B cell (primary cell): ENCODE measurements around the gene IRS1. TPM values are rescaled to one million over a fixed set of nuclear protein-coding genes. Genes with fewer than 3 reads are reported as not detected.

Experiments
- ATAC-seq: fragments of 200-7000 bp; cut with Tn5 transposase; one replicate; pipeline ENCODE4 v1.10.0; 2021; ENCODE audit warnings: low read depth, mild to moderate bottlenecking, moderate number of reproducible peaks, moderate library complexity
- CTCF ChIA-PET: fragments of 350-600 bp; sonication (Branson Sonifier 250); formaldehyde crosslinking; loops from one replicate; lab custom pipeline; 2021; ENCODE audit warnings: antibody characterized with exemption, inconsistent platforms; lab: Charles Lee
- POLR2A ChIA-PET: fragments of 350-600 bp; sonication (Branson Sonifier 250); formaldehyde crosslinking; loops from one replicate; lab custom pipeline; 2021; ENCODE audit warnings: antibody characterized with exemption; lab: Charles Lee
- DNase-seq: peaks from one replicate; pipeline ENCODE4 v3.0.0; 2013
- H2AFZ ChIP-seq: 2 replicates; pipeline ENCODE4 v1.6.1; 2012; ENCODE audit warnings: mild to moderate bottlenecking, low read depth, low read length; ENCODE audit not compliant: insufficient read depth, poor library complexity, severe bottlenecking
- H3K27ac ChIP-seq, 2 donors: 1 replicate in 1 of 2; 2 replicates in 1 of 2; pipeline ENCODE4 v1.5.1; 2012 to 2013; ENCODE audit warnings: low read length in 2 of 2, mild to moderate bottlenecking in 2 of 2, moderate library complexity in 1 of 2
- H3K27me3 ChIP-seq, 4 experiments: fragments of 200-600 bp in 1 of 4; sonication (generic) in 1 of 4; replicated peaks in 1 of 4; 1 replicate in 2 of 4; 2 replicates in 2 of 4; pipeline versions ENCODE4 v1.6.1 to v1.7.0; 2013 to 2016; ENCODE audit warnings: low read length in 3 of 4, mild to moderate bottlenecking in 2 of 4, mixed read lengths in 1 of 4, moderate library complexity in 1 of 4; ENCODE audit not compliant: insufficient read depth in 4 of 4, control insufficient read depth in 3 of 4; ENCODE audit errors: control extremely low read depth in 1 of 4
- H3K36me3 ChIP-seq, 2 experiments: replicated peaks in 1 of 2; 1 replicate in 1 of 2; 2 replicates in 1 of 2; pipeline versions ENCODE4 v1.6.1 to v1.7.1; 2013; ENCODE audit warnings: low read length in 1 of 2; ENCODE audit not compliant: insufficient read depth in 2 of 2, control insufficient read depth in 1 of 2; ENCODE audit errors: control extremely low read depth in 1 of 2, extremely low read depth in 1 of 2
- H3K4me1 ChIP-seq, 2 donors: fragments of 200-600 bp in 1 of 2; sonication (generic) in 1 of 2; 1 replicate in 1 of 2; 2 replicates in 1 of 2; pipeline versions ENCODE4 v1.5.1 to v1.6.1; 2013 to 2017; ENCODE audit warnings: low read length in 2 of 2; ENCODE audit not compliant: control insufficient read depth in 2 of 2, insufficient read depth in 2 of 2
- H3K4me2 ChIP-seq: replicated peaks from 2 replicates; pipeline ENCODE3; 2012; ENCODE audit warnings: mild to moderate bottlenecking, low read depth, low read length; ENCODE audit not compliant: poor library complexity, severe bottlenecking
- H3K4me3 ChIP-seq, 5 experiments: fragments of 200-600 bp in 1 of 5; sonication (generic) in 1 of 5; 1 replicate in 3 of 5; 2 replicates in 2 of 5; pipeline versions ENCODE4 v1.5.1 to v1.7.0; 2011 to 2016; ENCODE audit warnings: low read length in 4 of 5, mild to moderate bottlenecking in 4 of 5, low read depth in 2 of 5, control low read depth in 1 of 5, moderate library complexity in 1 of 5; ENCODE audit not compliant: insufficient read depth in 1 of 5; ENCODE audit errors: control extremely low read depth in 1 of 5, extremely low read depth in 1 of 5
- H3K79me2 ChIP-seq: fragments of 200-600 bp; sonication (generic); one replicate; pipeline ENCODE4 v1.6.0; 2016; ENCODE audit warnings: low read length; ENCODE audit not compliant: control insufficient read depth, insufficient read depth
- H3K9ac ChIP-seq: fragments of 200-600 bp; sonication (generic); 2 replicates; pipeline ENCODE4 v1.6.1; 2017; ENCODE audit warnings: mild to moderate bottlenecking, low read length, moderate library complexity
- H3K9me3 ChIP-seq, 3 donors: one replicate each; pipeline versions ENCODE4 v1.6.1 to v1.7.1; 2013; ENCODE audit warnings: low read length in 2 of 3; ENCODE audit not compliant: control insufficient read depth in 2 of 3, insufficient read depth in 1 of 3; ENCODE audit errors: control extremely low read depth in 1 of 3
- H4K20me1 ChIP-seq: 2 replicates; pipeline ENCODE4 v1.6.0; 2012; ENCODE audit warnings: mild to moderate bottlenecking, low read length; ENCODE audit not compliant: insufficient read depth, control insufficient read depth, poor library complexity, severe bottlenecking
- H3K27ac Mint-ChIP-seq: one replicate; pipeline ENCODE4 v1.8.0; 2021; ENCODE audit warnings: mixed read lengths
- H3K27me3 Mint-ChIP-seq: one replicate; pipeline ENCODE4 v1.8.0; 2021; ENCODE audit warnings: mixed read lengths
- H3K4me1 Mint-ChIP-seq: one replicate; pipeline ENCODE4 v1.8.0; 2021; ENCODE audit warnings: mixed read lengths
- H3K4me3 Mint-ChIP-seq: one replicate; pipeline ENCODE4 v1.8.0; 2021; ENCODE audit warnings: mixed read lengths
- H3K9me3 Mint-ChIP-seq: one replicate; pipeline ENCODE4 v1.8.0; 2022; ENCODE audit warnings: mixed read lengths; ENCODE audit not compliant: insufficient read depth
- EZH2 ChIP-seq: IDR thresholded peaks from 2 replicates; pipeline ENCODE4 v1.6.1; 2012; ENCODE audit warnings: borderline replicate concordance, low read depth, mild to moderate bottlenecking, moderate library complexity, low read length; ENCODE audit not compliant: insufficient read depth, poor library complexity, severe bottlenecking
- WGBS: methylation state at CpG from one replicate; pipeline ENCODE4 v1.1.5; 2013; ENCODE audit warnings: missing lambda C conversion rate; ENCODE audit not compliant: insufficient coverage; 5-methylcytosine and 5-hydroxymethylcytosine counted together
- intact Hi-C: fragments of 100-400 bp; cut with micrococcal nuclease; formaldehyde crosslinking; loops from one replicate; pipeline ENCODE4 v1.10.0; 2022
- polyA plus RNA-seq: library from polyadenylated mRNA; depleted of rRNA; stranded (reverse); fragments of >200 nt; gene quantifications from 2 replicates; pipeline ENCODE4 v1.2.3, GENCODE V29; 2012
- total RNA-seq, 2 donors: library from RNA; stranded (reverse); fragments of 120-200 nt in 1 of 2; gene quantifications; 1 replicate in 1 of 2; 2 replicates in 1 of 2; pipeline versions ENCODE4 v1.2.3 to v1.2.4, GENCODE V29; 2013 to 2022
- TF ChIP-seq, protein P1 (sequence below): fragments of 200-600 bp; IDR thresholded peaks from one replicate; pipeline ENCODE4 v1.8.0; 2022; ENCODE audit warnings: antibody characterized with exemption, mild to moderate bottlenecking

Gene IRS1
- total and polyA plus RNA-seq, 2 donors (not counting 1 experiment from before 2014, with no cell fraction given), result 3.8 to 11.9 TPM

DNA sequence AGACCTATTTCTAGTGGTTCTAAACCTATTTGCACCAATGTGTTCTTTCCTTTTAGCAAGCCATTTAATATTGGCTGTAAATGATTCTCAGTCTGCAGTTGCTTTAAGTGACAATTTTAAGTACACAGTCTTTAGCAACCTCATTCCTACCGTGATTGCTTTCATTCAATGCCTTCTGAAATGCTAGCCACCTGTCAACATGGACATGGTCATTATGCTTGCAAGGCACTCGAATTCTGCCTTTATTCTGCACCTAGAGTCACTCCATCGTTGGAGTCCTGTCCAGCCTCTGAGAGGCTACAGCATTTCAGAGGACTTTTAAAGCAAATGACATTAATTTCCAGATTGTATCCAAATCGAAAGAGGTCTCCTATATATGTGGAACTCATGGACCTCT lies 115.1 kb downstream of the IRS1 start:
- H3K9me3 ChIP-seq, result no peaks in the 10 kb centered on the region
- no peaks in the 10 kb centered on the region for H3K4me1 ChIP-seq
- no peaks in the 10 kb centered on the region for H3K9me3 Mint-ChIP-seq
- H3K27me3 Mint-ChIP-seq, result peaks cover 22% of the 10 kb centered on the region
- no peak overlapping the region for H3K4me3 Mint-ChIP-seq
- DNase-seq (no peak), ATAC-seq (no peak)
- H3K4me1 Mint-ChIP-seq, result no peaks in the 10 kb centered on the region
- no peak overlapping the region for H3K9ac ChIP-seq
- H3K4me3 ChIP-seq, result no peak overlapping the region
- no peaks in the 10 kb centered on the region for H4K20me1 ChIP-seq
- ChIA-PET POLR2A (no interaction called here), CTCF (no interaction called here)
- no peaks in the 10 kb centered on the region for H3K79me2 ChIP-seq
- no peaks in the 10 kb centered on the region for H3K36me3 ChIP-seq
- no peak overlapping the region for H2AFZ ChIP-seq
- peaks cover 0 to 3% (median 0%) of the 10 kb centered on the region in 4 experiments for H3K27me3 ChIP-seq
- no peak overlapping the region for H3K27ac ChIP-seq
- no peak overlapping the region for H3K4me2 ChIP-seq
- 66% methylated on average over 3 of the region's 4 CpGs for WGBS
- intact Hi-C loops, result no loop called here
- TF ChIP-seq, protein P1, sequence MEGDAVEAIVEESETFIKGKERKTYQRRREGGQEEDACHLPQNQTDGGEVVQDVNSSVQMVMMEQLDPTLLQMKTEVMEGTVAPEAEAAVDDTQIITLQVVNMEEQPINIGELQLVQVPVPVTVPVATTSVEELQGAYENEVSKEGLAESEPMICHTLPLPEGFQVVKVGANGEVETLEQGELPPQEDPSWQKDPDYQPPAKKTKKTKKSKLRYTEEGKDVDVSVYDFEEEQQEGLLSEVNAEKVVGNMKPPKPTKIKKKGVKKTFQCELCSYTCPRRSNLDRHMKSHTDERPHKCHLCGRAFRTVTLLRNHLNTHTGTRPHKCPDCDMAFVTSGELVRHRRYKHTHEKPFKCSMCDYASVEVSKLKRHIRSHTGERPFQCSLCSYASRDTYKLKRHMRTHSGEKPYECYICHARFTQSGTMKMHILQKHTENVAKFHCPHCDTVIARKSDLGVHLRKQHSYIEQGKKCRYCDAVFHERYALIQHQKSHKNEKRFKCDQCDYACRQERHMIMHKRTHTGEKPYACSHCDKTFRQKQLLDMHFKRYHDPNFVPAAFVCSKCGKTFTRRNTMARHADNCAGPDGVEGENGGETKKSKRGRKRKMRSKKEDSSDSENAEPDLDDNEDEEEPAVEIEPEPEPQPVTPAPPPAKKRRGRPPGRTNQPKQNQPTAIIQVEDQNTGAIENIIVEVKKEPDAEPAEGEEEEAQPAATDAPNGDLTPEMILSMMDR, result no peak
- TF ChIP-seq EZH2, result no peak
- H3K27ac Mint-ChIP-seq, result no peak overlapping the region

DNA sequence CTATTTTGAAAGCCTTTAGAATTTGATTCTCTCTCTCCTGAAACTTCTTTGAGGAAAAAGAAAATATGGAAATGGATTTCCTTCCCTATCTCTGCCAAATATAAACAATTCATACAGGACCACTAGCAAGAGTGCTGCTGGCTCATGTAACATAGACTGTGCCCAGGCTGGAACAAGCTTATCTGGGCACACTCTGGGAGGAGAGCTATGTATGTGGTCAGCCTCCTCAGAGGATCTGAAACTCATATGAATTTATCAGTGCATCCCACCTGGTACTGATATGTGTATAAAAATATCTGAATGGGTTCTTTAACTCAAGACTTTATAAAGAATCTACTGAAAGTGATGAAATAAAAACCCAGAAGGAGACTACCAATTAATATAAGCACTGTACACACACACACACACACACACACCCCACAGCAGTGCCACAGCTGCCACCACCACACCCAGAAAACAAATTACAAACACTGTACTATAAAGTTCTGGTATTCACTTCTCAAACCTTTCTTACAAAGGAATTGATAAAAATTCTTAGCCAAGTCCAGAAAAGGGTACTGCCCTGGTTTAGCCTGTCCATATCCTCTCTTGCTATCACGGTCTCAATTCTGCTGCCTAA lies 115.6 kb downstream of the IRS1 start:
- Histone ChIP-seq H3K9ac (no peak overlapping the region), H3K4me2 (no peak overlapping the region), H3K27ac (no peak overlapping the region), H4K20me1 (no peaks in the 10 kb centered on the region), H2AFZ (no peak overlapping the region), H3K36me3 (no peaks in the 10 kb centered on the region), H3K79me2 (no peaks in the 10 kb centered on the region), H3K4me3 (no peak overlapping the region), H3K27me3 (peaks cover 0 to 3% (median 0%) of the 10 kb centered on the region in 4 experiments), H3K9me3 (no peaks in the 10 kb centered on the region), H3K4me1 (no peaks in the 10 kb centered on the region)
- DNase-seq (no peak), ATAC-seq (no peak)
- H3K4me1 Mint-ChIP-seq, result no peaks in the 10 kb centered on the region
- CTCF ChIA-PET, result no interaction called here
- H3K27ac Mint-ChIP-seq, result no peak overlapping the region
- POLR2A ChIA-PET, result no interaction called here
- intact Hi-C loops, result no loop called here
- TF ChIP-seq, protein P1, result no peak
- TF ChIP-seq EZH2, result no peak
- no peak overlapping the region for H3K4me3 Mint-ChIP-seq
- H3K9me3 Mint-ChIP-seq, result no peaks in the 10 kb centered on the region
- H3K27me3 Mint-ChIP-seq, result peaks cover 23% of the 10 kb centered on the region
- WGBS, result 78% methylated on average over 1 of the region's 1 CpG
